Gastrocnemius medialis (tissue), 4 donors: ENCODE results near the gene PIGX. TPM values are rescaled to one million over a fixed set of nuclear protein-coding genes. Genes with fewer than 3 reads are reported as not detected.

Experiments used
- ATAC-seq, 2 donors: fragments of 150-250 bp; one replicate each; pipeline ENCODE4 v1.9.1; 2016
- DNase-seq, 2 donors: peaks; one replicate each; pipeline ENCODE4 v3.0.0-alpha.2; 2019
- H3K27ac ChIP-seq, 4 donors: fragments of 200-600 bp; sonication (generic); 1 replicate in 1 of 4; 2 replicates in 3 of 4; pipeline ENCODE4 v1.5.1; 2016 to 2018; ENCODE audit warnings: mild to moderate bottlenecking in 2 of 4, moderate library complexity in 1 of 4
- H3K27me3 ChIP-seq, 3 donors: fragments of 200-600 bp; sonication (generic) in 2 of 3; 1 replicate in 1 of 3; 2 replicates in 2 of 3; pipeline versions ENCODE4 v1.5.1 to v1.6.0; 2016 to 2019; ENCODE audit warnings: mild to moderate bottlenecking in 1 of 3, moderate library complexity in 1 of 3
- H3K36me3 ChIP-seq, 2 donors: fragments of 200-600 bp; sonication (generic) in 1 of 2; one replicate each; pipeline ENCODE4 v1.5.1; 2017 to 2018
- H3K4me1 ChIP-seq, 2 donors: fragments of 200-600 bp; sonication (generic) in 1 of 2; one replicate each; pipeline ENCODE4 v1.5.1; 2016 to 2017; ENCODE audit warnings: mild to moderate bottlenecking in 2 of 2
- H3K4me3 ChIP-seq, 4 donors: fragments of 200-600 bp; sonication (generic) in 3 of 4; 1 replicate in 1 of 4; 2 replicates in 3 of 4; pipeline ENCODE4 v1.5.1; 2016 to 2019; ENCODE audit warnings: mild to moderate bottlenecking in 2 of 4
- H3K9me3 ChIP-seq, 3 donors: fragments of 200-600 bp; sonication (generic) in 2 of 3; 1 replicate in 1 of 3; 2 replicates in 2 of 3; pipeline ENCODE4 v1.5.1; 2016 to 2019
- POLR2A ChIP-seq, 2 donors: fragments of 450-650 bp; IDR thresholded peaks; one replicate each; pipeline ENCODE4 v1.6.1; 2017; ENCODE audit warnings: antibody characterized with exemption in 2 of 2, mild to moderate bottlenecking in 2 of 2, moderate library complexity in 2 of 2
- in situ Hi-C, 4 donors: fragments of 200-750 bp; cut with MboI; loops; one replicate each; pipeline versions ENCODE4 v1.15.0 to v1.8.0; 2017; ENCODE audit warnings: low sequenced_read_pairs in 4 of 4
- intact Hi-C: fragments of 100-400 bp; cut with DNase I; formaldehyde crosslinking; loops from one replicate; pipeline ENCODE4 v1.15.1; 2023; ENCODE audit warnings: low total_unique reads
- total RNA-seq, 4 donors: library from RNA; depleted of rRNA; stranded (reverse); fragments of >200 nt; gene quantifications; one replicate each; pipeline versions ENCODE4 v1.1.0 to v1.2.3, GENCODE V29; 2016
- TF ChIP-seq, protein P1 (sequence below), 5 experiments: fragments of 450-650 bp in 3 of 5; fragments of 200-600 bp in 2 of 5; sonication (generic) in 2 of 5; IDR thresholded peaks in 4 of 5; conservative IDR thresholded peaks in 1 of 5; 1 replicate in 4 of 5; 2 replicates in 1 of 5; pipeline ENCODE4 v1.5.1; 2016 to 2019; ENCODE audit warnings: antibody characterized with exemption in 5 of 5, mild to moderate bottlenecking in 3 of 5, moderate library complexity in 3 of 5

Gene PIGX
- total RNA-seq, 4 donors from 2014 or later, result 13.2 to 35.1 (median 28.8) TPM

DNA sequence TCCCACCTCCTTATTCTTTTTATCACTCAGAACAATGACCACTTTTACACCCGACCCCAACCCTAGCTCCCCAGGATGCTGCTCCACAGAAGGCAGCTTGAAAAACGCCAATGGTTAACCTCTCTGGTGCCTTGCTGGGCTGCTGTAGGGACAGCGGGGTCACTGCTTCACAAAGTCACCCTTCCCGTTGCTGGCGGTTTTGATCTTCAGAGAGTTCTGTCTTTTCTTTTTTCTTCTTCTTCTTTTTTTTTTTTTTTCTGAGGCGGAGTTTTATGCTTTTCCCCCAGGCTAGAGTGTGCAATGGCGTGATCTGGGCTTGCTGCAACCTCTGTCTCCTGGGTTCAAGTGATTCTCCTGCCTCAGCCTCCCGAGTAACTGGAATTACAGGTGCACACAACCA lies 20.8 kb upstream of the PIGX start:
- no peak overlapping the region for H3K27ac ChIP-seq
- H3K9me3 ChIP-seq, result no peaks in the 10 kb centered on the region
- no peaks in the 10 kb centered on the region for H3K27me3 ChIP-seq
- TF ChIP-seq, protein P1, sequence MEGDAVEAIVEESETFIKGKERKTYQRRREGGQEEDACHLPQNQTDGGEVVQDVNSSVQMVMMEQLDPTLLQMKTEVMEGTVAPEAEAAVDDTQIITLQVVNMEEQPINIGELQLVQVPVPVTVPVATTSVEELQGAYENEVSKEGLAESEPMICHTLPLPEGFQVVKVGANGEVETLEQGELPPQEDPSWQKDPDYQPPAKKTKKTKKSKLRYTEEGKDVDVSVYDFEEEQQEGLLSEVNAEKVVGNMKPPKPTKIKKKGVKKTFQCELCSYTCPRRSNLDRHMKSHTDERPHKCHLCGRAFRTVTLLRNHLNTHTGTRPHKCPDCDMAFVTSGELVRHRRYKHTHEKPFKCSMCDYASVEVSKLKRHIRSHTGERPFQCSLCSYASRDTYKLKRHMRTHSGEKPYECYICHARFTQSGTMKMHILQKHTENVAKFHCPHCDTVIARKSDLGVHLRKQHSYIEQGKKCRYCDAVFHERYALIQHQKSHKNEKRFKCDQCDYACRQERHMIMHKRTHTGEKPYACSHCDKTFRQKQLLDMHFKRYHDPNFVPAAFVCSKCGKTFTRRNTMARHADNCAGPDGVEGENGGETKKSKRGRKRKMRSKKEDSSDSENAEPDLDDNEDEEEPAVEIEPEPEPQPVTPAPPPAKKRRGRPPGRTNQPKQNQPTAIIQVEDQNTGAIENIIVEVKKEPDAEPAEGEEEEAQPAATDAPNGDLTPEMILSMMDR (IDR thresholded peaks at IDR 0.05 in 4 of 5, conservative IDR thresholded peaks at IDR 0.05 in 1 of 5), result no peak
- no peak for TF ChIP-seq POLR2A (IDR thresholded peaks at IDR 0.05)
- DNase-seq (no peak), ATAC-seq (no peak)
- no peaks in the 10 kb centered on the region for H3K4me1 ChIP-seq
- H3K36me3 ChIP-seq, result no peaks in the 10 kb centered on the region
- in situ Hi-C loops, result no loop called here
- no peak overlapping the region for H3K4me3 ChIP-seq
- intact Hi-C loops, result no loop called here

DNA sequence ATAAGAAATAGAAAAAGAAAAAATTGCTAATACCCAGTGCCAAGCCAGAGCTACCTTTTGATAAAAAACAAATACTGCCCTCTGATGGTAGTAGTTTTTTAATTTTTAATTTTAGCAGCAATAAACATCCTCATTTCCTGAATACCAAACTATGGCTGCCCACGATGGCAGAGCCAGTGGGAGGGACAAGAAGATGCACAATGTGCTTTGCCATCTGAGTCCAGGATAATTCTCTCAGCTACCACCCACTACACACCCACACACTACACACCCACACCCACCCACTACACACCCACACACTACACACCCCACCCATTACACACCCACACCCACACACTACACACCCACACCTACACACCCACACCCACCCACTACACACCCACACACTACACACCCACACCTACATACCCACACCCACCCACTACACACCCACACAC lies 18.0 kb upstream of the PIGX start:
- H3K9me3 ChIP-seq, result no peaks in the 10 kb centered on the region

DNA sequence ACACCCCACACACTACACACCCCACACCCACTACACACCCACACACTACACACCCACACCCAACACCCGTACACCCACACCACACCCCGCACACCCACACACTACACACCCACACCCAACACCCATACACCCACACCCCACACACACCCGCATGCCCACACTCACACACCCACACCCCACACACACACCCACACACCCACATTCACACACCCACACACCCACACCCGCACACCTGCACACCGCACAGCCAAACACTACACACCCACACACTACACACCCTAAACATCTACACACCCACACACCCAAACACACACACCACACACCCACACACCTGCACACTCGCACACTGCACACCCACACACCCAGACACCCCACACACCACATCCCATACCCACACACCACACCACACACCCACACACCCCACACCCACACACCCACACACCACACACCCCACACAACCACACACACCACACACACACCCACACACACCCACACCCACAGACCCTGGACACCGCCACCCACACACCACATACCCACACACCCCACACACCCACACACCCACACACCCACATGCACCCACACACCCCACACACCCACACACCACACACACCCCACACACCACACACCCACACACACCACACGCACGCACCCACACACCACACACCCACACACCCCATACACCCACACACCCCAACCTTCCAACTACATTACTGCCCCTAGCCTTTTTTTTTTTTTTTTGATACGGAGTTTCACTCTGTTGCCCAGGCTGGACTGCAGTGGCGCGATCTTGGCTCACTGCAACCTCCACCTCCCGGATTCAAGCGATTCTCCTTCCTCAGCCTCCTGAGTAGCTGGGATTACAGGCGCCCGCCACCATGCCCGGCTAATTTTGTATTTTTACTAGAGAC lies 17.0 kb upstream of the PIGX start:
- no peaks in the 10 kb centered on the region for H3K4me1 ChIP-seq
- H3K36me3 ChIP-seq, result no peaks in the 10 kb centered on the region
- no peak overlapping the region for H3K4me3 ChIP-seq
- intact Hi-C loops, result no loop called here
- no peaks in the 10 kb centered on the region for H3K9me3 ChIP-seq
- no peaks in the 10 kb centered on the region for H3K27me3 ChIP-seq
- in situ Hi-C loops, result no loop called here
- TF ChIP-seq, protein P1 (IDR thresholded peaks at IDR 0.05 in 4 of 5, conservative IDR thresholded peaks at IDR 0.05 in 1 of 5), result no peak
- no peak for TF ChIP-seq POLR2A (IDR thresholded peaks at IDR 0.05)
- H3K27ac ChIP-seq, result no peak overlapping the region
- ATAC-seq (no peak), DNase-seq (no peak)

More for the DNA sequence above, 18.0 kb upstream of the PIGX start:
- intact Hi-C loops (no loop called here), in situ Hi-C loops (no loop called here)
- Histone ChIP-seq H3K4me1 (no peaks in the 10 kb centered on the region), H3K4me3 (no peak overlapping the region), H3K27me3 (no peaks in the 10 kb centered on the region), H3K36me3 (no peaks in the 10 kb centered on the region), H3K27ac (no peak overlapping the region)
- no peak for DNase-seq
- no peak for ATAC-seq
- no peak for TF ChIP-seq POLR2A (IDR thresholded peaks at IDR 0.05)
- TF ChIP-seq, protein P1 (IDR thresholded peaks at IDR 0.05 in 4 of 5, conservative IDR thresholded peaks at IDR 0.05 in 1 of 5), result no peak

DNA sequence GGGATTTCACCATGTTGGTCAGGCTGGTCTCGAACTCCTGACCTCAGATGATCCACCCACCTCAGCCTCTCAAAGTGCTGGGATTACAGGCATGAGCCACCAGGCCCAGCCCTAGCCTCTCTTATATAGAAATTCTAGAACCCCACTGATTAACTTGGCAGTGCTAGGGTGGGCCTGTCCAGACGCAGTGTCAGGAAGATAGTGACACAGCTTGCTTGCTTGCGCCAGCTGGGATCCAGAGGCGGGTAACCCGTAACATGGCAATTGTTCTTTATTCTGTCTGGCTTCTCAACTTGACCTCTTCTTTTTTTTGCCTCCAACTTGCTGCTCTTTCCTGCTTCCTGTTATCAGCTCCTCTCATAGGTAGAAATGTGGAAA lies 16.3 kb upstream of the PIGX start:
- Histone ChIP-seq H3K4me3 (no peak overlapping the region), H3K36me3 (no peaks in the 10 kb centered on the region), H3K27ac (no peak overlapping the region), H3K27me3 (no peaks in the 10 kb centered on the region), H3K4me1 (no peaks in the 10 kb centered on the region), H3K9me3 (no peaks in the 10 kb centered on the region)
- DNase-seq (no peak), ATAC-seq (no peak)
- TF ChIP-seq, protein P1 (IDR thresholded peaks at IDR 0.05 in 4 of 5, conservative IDR thresholded peaks at IDR 0.05 in 1 of 5), result no peak
- in situ Hi-C loops (no loop called here), intact Hi-C loops (no loop called here)
